Keratinocyte (primary cell): ENCODE data around the gene GHRH. TPM values are rescaled to one million over a fixed set of nuclear protein-coding genes. Genes with fewer than 3 reads are reported as not detected.

Experiments used
- DNase-seq: peaks from one replicate; pipeline ENCODE4 v3.0.0-alpha.2; 2011; ENCODE audit warnings: low read depth, missing footprints, low spot score
- FAIRE-seq: peaks from 2 replicates; lab custom pipeline; 2011; peaks lifted over from hg19 to GRCh38; lab: Jason Lieb, UNC
- H2AFZ ChIP-seq: 2 replicates; pipeline ENCODE4 v1.6.0; 2012; ENCODE audit warnings: low read length, control low read depth, inconsistent platforms; ENCODE audit not compliant: control insufficient read depth
- H3K27ac ChIP-seq: 2 replicates; pipeline ENCODE4 v1.5.1; 2011; ENCODE audit warnings: low read length; ENCODE audit not compliant: control insufficient read depth, insufficient read depth
- H3K27me3 ChIP-seq: 3 replicates; pipeline ENCODE4 v1.6.0; 2011; ENCODE audit warnings: low read length; ENCODE audit not compliant: control insufficient read depth, insufficient read depth; ENCODE audit errors: extremely low read depth
- H3K36me3 ChIP-seq, 2 experiments: 2 replicates in 1 of 2; 3 replicates in 1 of 2; pipeline ENCODE4 v1.5.1; 2011; ENCODE audit warnings: low read length in 2 of 2, mild to moderate bottlenecking in 1 of 2; ENCODE audit not compliant: control insufficient read depth in 2 of 2, insufficient read depth in 2 of 2; ENCODE audit errors: extremely low read depth in 1 of 2
- H3K4me1 ChIP-seq: 3 replicates; pipeline ENCODE4 v1.5.1; 2011; ENCODE audit warnings: low read length; ENCODE audit not compliant: control insufficient read depth, insufficient read depth; ENCODE audit errors: extremely low read depth
- H3K4me2 ChIP-seq: 3 replicates; pipeline ENCODE4 v1.6.0; 2011; ENCODE audit warnings: low read depth, low read length; ENCODE audit not compliant: control insufficient read depth, insufficient read depth; ENCODE audit errors: extremely low read depth
- H3K4me3 ChIP-seq, 3 experiments: fragments of 200-600 bp in 1 of 3; sonication (generic) in 1 of 3; 2 replicates in 2 of 3; 3 replicates in 1 of 3; pipeline ENCODE4 v1.5.1; 2011 to 2016; ENCODE audit warnings: low read length in 3 of 3, mild to moderate bottlenecking in 3 of 3, control low read depth in 2 of 3, inconsistent platforms in 1 of 3, low read depth in 1 of 3, mixed read lengths in 1 of 3, mixed run types in 1 of 3, moderate library complexity in 1 of 3; ENCODE audit not compliant: control insufficient read depth in 2 of 3, insufficient read depth in 2 of 3; ENCODE audit errors: extremely low read depth in 1 of 3
- H3K79me2 ChIP-seq: 2 replicates; pipeline ENCODE4 v1.6.0; 2012; ENCODE audit warnings: low read length; ENCODE audit not compliant: control insufficient read depth, insufficient read depth
- H3K9ac ChIP-seq: 3 replicates; pipeline ENCODE4 v1.6.0; 2011; ENCODE audit warnings: low read length; ENCODE audit not compliant: control insufficient read depth, insufficient read depth; ENCODE audit errors: extremely low read depth
- H3K9me1 ChIP-seq: 3 replicates; pipeline ENCODE4 v1.6.0; 2011; ENCODE audit warnings: low read length; ENCODE audit not compliant: control insufficient read depth, insufficient read depth; ENCODE audit errors: extremely low read depth
- H3K9me3 ChIP-seq: 2 replicates; pipeline ENCODE4 v1.5.1; 2012; ENCODE audit warnings: low read depth, low read length; ENCODE audit not compliant: control insufficient read depth
- H4K20me1 ChIP-seq: 3 replicates; pipeline ENCODE4 v1.6.0; 2011; ENCODE audit warnings: low read length; ENCODE audit not compliant: control insufficient read depth, insufficient read depth; ENCODE audit errors: extremely low read depth
- EZH2 ChIP-seq: IDR thresholded peaks from one replicate; pipeline ENCODE4 v1.6.1; 2012; ENCODE audit warnings: inconsistent platforms, mild to moderate bottlenecking, low read length, moderate library complexity
- dilution Hi-C: fragments of 300-500 bp; cut with MboI; formaldehyde crosslinking; loops from one replicate; pipeline ENCODE4 v1.7.0; 2020; ENCODE audit warnings: low sequenced_read_pairs; ENCODE audit not compliant: extremely low pct_ligation_motif_present
- polyA plus RNA-seq, 5 experiments: library from polyadenylated mRNA; depleted of rRNA in 3 of 5; stranded (reverse) in 3 of 5; stranded (forward) in 1 of 5; unstranded in 1 of 5; fragments of >200 nt; gene quantifications; 1 replicate in 1 of 5; 2 replicates in 3 of 5; 3 replicates in 1 of 5; pipeline versions ENCODE4 v1.2.1 to v1.2.3, GENCODE V29; 2011 to 2012; ENCODE audit warnings: missing spikeins in 2 of 5, low read depth in 1 of 5, low replicate concordance in 1 of 5
- TF ChIP-seq, protein P1 (sequence below), 3 experiments: IDR thresholded peaks in 1 of 3; conservative IDR thresholded peaks in 1 of 3; optimal IDR thresholded peaks in 1 of 3; 2 replicates in 2 of 3; 3 replicates in 1 of 3; pipeline versions ENCODE3 to v1.5.1; 2011; ENCODE audit warnings: low read length in 3 of 3, mild to moderate bottlenecking in 3 of 3, moderate library complexity in 2 of 3, control low read depth in 1 of 3, inconsistent platforms in 1 of 3; ENCODE audit not compliant: insufficient read depth in 2 of 3; ENCODE audit errors: extremely low read depth in 1 of 3

GHRH gene
- polyA plus RNA-seq, 1 donor (not counting 4 experiments of a cell fraction or from before 2014, with no cell fraction given): not detected

GRCh38 chr20:37230200-37230599 is 31.4 kb downstream of the GHRH start:
- Histone ChIP-seq H3K9ac (no peak overlapping the region), H3K4me2 (no peak overlapping the region), H3K27ac (no peak overlapping the region), H3K79me2 (no peaks in the 10 kb centered on the region), H3K4me1 (peaks cover 18% of the 10 kb centered on the region), H3K4me3 (no peak overlapping the region), H3K27me3 (no peaks in the 10 kb centered on the region), H4K20me1 (peaks cover 3% of the 10 kb centered on the region), H3K36me3 (peaks cover 34 to 53% of the 10 kb centered on the region in 2 experiments), H2AFZ (no peak overlapping the region), H3K9me1 (peaks cover 2% of the 10 kb centered on the region), H3K9me3 (no peaks in the 10 kb centered on the region)
- FAIRE-seq (no peak), DNase-seq (no peak)
- dilution Hi-C loops: no loop called here
- TF ChIP-seq, protein P1, sequence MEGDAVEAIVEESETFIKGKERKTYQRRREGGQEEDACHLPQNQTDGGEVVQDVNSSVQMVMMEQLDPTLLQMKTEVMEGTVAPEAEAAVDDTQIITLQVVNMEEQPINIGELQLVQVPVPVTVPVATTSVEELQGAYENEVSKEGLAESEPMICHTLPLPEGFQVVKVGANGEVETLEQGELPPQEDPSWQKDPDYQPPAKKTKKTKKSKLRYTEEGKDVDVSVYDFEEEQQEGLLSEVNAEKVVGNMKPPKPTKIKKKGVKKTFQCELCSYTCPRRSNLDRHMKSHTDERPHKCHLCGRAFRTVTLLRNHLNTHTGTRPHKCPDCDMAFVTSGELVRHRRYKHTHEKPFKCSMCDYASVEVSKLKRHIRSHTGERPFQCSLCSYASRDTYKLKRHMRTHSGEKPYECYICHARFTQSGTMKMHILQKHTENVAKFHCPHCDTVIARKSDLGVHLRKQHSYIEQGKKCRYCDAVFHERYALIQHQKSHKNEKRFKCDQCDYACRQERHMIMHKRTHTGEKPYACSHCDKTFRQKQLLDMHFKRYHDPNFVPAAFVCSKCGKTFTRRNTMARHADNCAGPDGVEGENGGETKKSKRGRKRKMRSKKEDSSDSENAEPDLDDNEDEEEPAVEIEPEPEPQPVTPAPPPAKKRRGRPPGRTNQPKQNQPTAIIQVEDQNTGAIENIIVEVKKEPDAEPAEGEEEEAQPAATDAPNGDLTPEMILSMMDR (optimal IDR thresholded peaks at IDR 0.05 in 1 of 3, IDR thresholded peaks at IDR 0.05 in 1 of 3, conservative IDR thresholded peaks at IDR 0.05 in 1 of 3; ENCODE audit: extremely low read depth in 1 of 3, insufficient read depth in 2 of 3, low read length in 3 of 3): no peak
- no peak for TF ChIP-seq EZH2

GRCh38 chr20:37229357-37229756 is 32.3 kb downstream of the GHRH start:
- dilution Hi-C loops: no loop called here
- no peak for FAIRE-seq
- Histone ChIP-seq H3K9me3 (no peaks in the 10 kb centered on the region), H3K9ac (no peak overlapping the region), H3K79me2 (no peaks in the 10 kb centered on the region), H3K4me2 (no peak overlapping the region), H3K27ac (no peak overlapping the region), H3K4me1 (peaks cover 18% of the 10 kb centered on the region), H3K36me3 (peaks cover 34 to 59% of the 10 kb centered on the region in 2 experiments), H4K20me1 (peaks cover 3% of the 10 kb centered on the region), H3K9me1 (peaks cover 2% of the 10 kb centered on the region), H3K4me3 (no peak overlapping the region), H2AFZ (no peak overlapping the region), H3K27me3 (no peaks in the 10 kb centered on the region)
- TF ChIP-seq, protein P1 (optimal IDR thresholded peaks at IDR 0.05 in 1 of 3, IDR thresholded peaks at IDR 0.05 in 1 of 3, conservative IDR thresholded peaks at IDR 0.05 in 1 of 3; ENCODE audit: extremely low read depth in 1 of 3, insufficient read depth in 2 of 3, low read length in 3 of 3): no peak
- no peak for TF ChIP-seq EZH2
- no peak for DNase-seq
